Astrocyte (in vitro differentiated cells and primary cell): ENCODE results near the gene IFNA4. TPM values are rescaled to one million over a fixed set of nuclear protein-coding genes. Genes with fewer than 3 reads are reported as not detected.
A peak's percentile ranks its signal among the peaks of the same experiment; 100 is the strongest.
"Not testable (repeated sequence)": the region's sequence is repeated elsewhere in the genome, so short reads cannot be mapped to it uniquely, and the experiment has no call there.

ENCODE experiments used
- DNase-seq: peaks from one replicate; pipeline ENCODE4 v3.0.0-alpha.2; 2010; ENCODE audit warnings: low read depth
- FAIRE-seq: peaks from 2 replicates; lab custom pipeline; 2011; peaks lifted over from hg19 to GRCh38; lab: Jason Lieb, UNC
- H2AFZ ChIP-seq: 2 replicates; pipeline ENCODE4 v1.6.0; 2012; ENCODE audit warnings: low read depth, low read length, inconsistent platforms
- H3K27ac ChIP-seq: 2 replicates; pipeline ENCODE4 v1.5.1; 2011; ENCODE audit warnings: low read depth, low read length, inconsistent platforms
- H3K27me3 ChIP-seq: 2 replicates; pipeline ENCODE4 v1.6.0; 2011; ENCODE audit warnings: low read length, inconsistent platforms; ENCODE audit not compliant: insufficient read depth
- H3K36me3 ChIP-seq: 2 replicates; pipeline ENCODE4 v1.5.1; 2011; ENCODE audit warnings: low read length, inconsistent platforms; ENCODE audit not compliant: insufficient read depth
- H3K4me1 ChIP-seq: 2 replicates; pipeline ENCODE4 v1.5.1; 2011; ENCODE audit warnings: low read length, inconsistent platforms; ENCODE audit not compliant: insufficient read depth
- H3K4me2 ChIP-seq: 2 replicates; pipeline ENCODE4 v1.6.0; 2012; ENCODE audit warnings: low read length, inconsistent platforms
- H3K4me3 ChIP-seq: 2 replicates; pipeline ENCODE4 v1.5.1; 2011; ENCODE audit warnings: low read depth, mild to moderate bottlenecking, low read length, inconsistent platforms; ENCODE audit not compliant: insufficient read depth
- H3K79me2 ChIP-seq: 2 replicates; pipeline ENCODE4 v1.6.0; 2012; ENCODE audit warnings: mild to moderate bottlenecking, low read length, inconsistent platforms; ENCODE audit not compliant: insufficient read depth
- H3K9ac ChIP-seq: 2 replicates; pipeline ENCODE4 v1.6.0; 2012; ENCODE audit warnings: mild to moderate bottlenecking, low read length, inconsistent platforms
- H3K9me3 ChIP-seq: 2 replicates; pipeline ENCODE4 v1.5.1; 2012; ENCODE audit warnings: low read depth, mild to moderate bottlenecking, low read length, inconsistent platforms; ENCODE audit not compliant: insufficient read depth
- H4K20me1 ChIP-seq: 2 replicates; pipeline ENCODE4 v1.6.0; 2012; ENCODE audit warnings: low read length, inconsistent platforms; ENCODE audit not compliant: insufficient read depth
- H3K27ac Mint-ChIP-seq: one replicate; pipeline ENCODE4 v1.8.0; 2021; ENCODE audit warnings: mild to moderate bottlenecking, mixed read lengths; ENCODE audit not compliant: unreplicated experiment
- H3K27me3 Mint-ChIP-seq: one replicate; pipeline ENCODE4 v1.8.0; 2021; ENCODE audit warnings: low read depth, mixed read lengths; ENCODE audit not compliant: unreplicated experiment
- H3K36me3 Mint-ChIP-seq: one replicate; pipeline ENCODE4 v1.8.0; 2021; ENCODE audit warnings: low read depth, mixed read lengths; ENCODE audit not compliant: unreplicated experiment
- H3K4me1 Mint-ChIP-seq: one replicate; pipeline ENCODE4 v1.8.0; 2021; ENCODE audit warnings: low read depth, mixed read lengths; ENCODE audit not compliant: unreplicated experiment
- H3K4me3 Mint-ChIP-seq: one replicate; pipeline ENCODE4 v1.8.0; 2021; ENCODE audit warnings: mild to moderate bottlenecking, moderate library complexity, mixed read lengths; ENCODE audit not compliant: unreplicated experiment
- H3K9me3 Mint-ChIP-seq: one replicate; pipeline ENCODE4 v1.8.0; 2021; ENCODE audit warnings: mild to moderate bottlenecking, mixed read lengths; ENCODE audit not compliant: unreplicated experiment
- CTCF ChIP-seq: IDR thresholded peaks from 2 replicates; pipeline ENCODE4 v1.5.1; 2011; ENCODE audit warnings: low read depth, mild to moderate bottlenecking, inconsistent platforms, low read length, moderate library complexity; ENCODE audit not compliant: insufficient read depth
- total RNA-seq: library from RNA; stranded (reverse); gene quantifications from 2 replicates; pipeline ENCODE4 v1.2.1, GENCODE V29; 2021

Gene IFNA4
- total RNA-seq, 1 donor from 2014 or later: not detected

GRCh38 chr9:21194867-21195776 is 7.7 kb upstream of the IFNA4 start:
- not testable (repeated sequence) for H3K4me3 ChIP-seq, H3K79me2 ChIP-seq, H3K27me3 ChIP-seq, H3K36me3 Mint-ChIP-seq, H4K20me1 ChIP-seq, DNase-seq, H3K27ac ChIP-seq, H3K4me1 ChIP-seq, H3K9me3 Mint-ChIP-seq, H3K9me3 ChIP-seq, H3K36me3 ChIP-seq, H3K27ac Mint-ChIP-seq, FAIRE-seq, H3K9ac ChIP-seq, H2AFZ ChIP-seq, H3K4me1 Mint-ChIP-seq
- peaks cover 15% of the 10 kb centered on the region for H3K27me3 Mint-ChIP-seq
- H3K4me2 ChIP-seq: peak overlapping the region; percentile 36
- peak overlapping the region; percentile 40 for H3K4me3 Mint-ChIP-seq
- TF ChIP-seq CTCF: peak; percentile 44

- H3K27me3 ChIP-seq, DNase-seq, H3K9me3 Mint-ChIP-seq, H3K79me2 ChIP-seq, H4K20me1 ChIP-seq, H3K4me3 ChIP-seq, H3K36me3 ChIP-seq, H3K36me3 Mint-ChIP-seq, H3K4me1 Mint-ChIP-seq, H3K9ac ChIP-seq, H3K4me3 Mint-ChIP-seq, FAIRE-seq, H3K4me2 ChIP-seq, H3K9me3 ChIP-seq, H3K27ac ChIP-seq, H3K27ac Mint-ChIP-seq, H2AFZ ChIP-seq, H3K4me1 ChIP-seq: not testable (repeated sequence)
- peak; percentile 49 for TF ChIP-seq CTCF
- H3K27me3 Mint-ChIP-seq: peaks cover 12% of the 10 kb centered on the region
Measured at GRCh38 chr9:21182810-21183736, 4.3 kb downstream of the IFNA4 start.
